HepG2 (cell line): ENCODE data around the gene ELP4. TPM values are rescaled to one million over a fixed set of nuclear protein-coding genes. Genes with fewer than 3 reads are reported as not detected.

Experiments used
- CCAR2 ChIP-seq: fragments of 200-400 bp; formaldehyde crosslinking; optimal IDR thresholded peaks from 2 replicates; pipeline ENCODE3; 2018; ENCODE audit warnings: low read depth, mild to moderate bottlenecking, low read length, moderate library complexity
- CEBPB ChIP-seq: IDR thresholded peaks from 2 replicates; pipeline ENCODE4 v1.6.1; 2011; ENCODE audit warnings: low read depth, low read length, improper control_type of control experiment, borderline replicate concordance
- CREB1 ChIP-seq, 2 experiments: fragments of 450-650 bp in 1 of 2; IDR thresholded peaks; 2 replicates each; pipeline ENCODE4 v1.6.1; 2016 to 2017; ENCODE audit warnings: control low read depth in 1 of 2, mild to moderate bottlenecking in 1 of 2, missing compliant biosample characterization in 1 of 2, missing genetic modification characterization in 1 of 2
- MIXL1 ChIP-seq: IDR thresholded peaks from 2 replicates; pipeline ENCODE4 v1.6.1; 2016
- NFATC3 ChIP-seq: sonication (generic); formaldehyde crosslinking; IDR thresholded peaks from 2 replicates; pipeline ENCODE4 v1.5.1; 2020; ENCODE audit warnings: mild to moderate bottlenecking, missing genetic modification reagents
- PAF1 ChIP-seq: IDR thresholded peaks from 2 replicates; pipeline ENCODE4 v1.6.1; 2016; ENCODE audit warnings: missing genetic modification reagents, missing compliant biosample characterization
- PCBP1 ChIP-seq: fragments of 200-400 bp; formaldehyde crosslinking; IDR thresholded peaks from 2 replicates; pipeline ENCODE4 v1.6.1; 2017; ENCODE audit warnings: mild to moderate bottlenecking, low read depth, low read length, borderline replicate concordance
- TBX3 ChIP-seq: fragments of 450-650 bp; IDR thresholded peaks from 2 replicates; pipeline ENCODE4 v1.6.1; 2017; ENCODE audit warnings: antibody characterized with exemption, mild to moderate bottlenecking, inconsistent platforms, borderline replicate concordance
- THAP11 ChIP-seq: IDR thresholded peaks from 2 replicates; pipeline ENCODE4 v1.6.1; 2016; ENCODE audit warnings: missing biosample characterization, missing genetic modification reagents
- ZNF143 ChIP-seq: sonication (generic); formaldehyde crosslinking; IDR thresholded peaks from 2 replicates; pipeline ENCODE4 v1.4.0; 2020; ENCODE audit warnings: missing genetic modification reagents
- ZNF530 ChIP-seq: sonication (generic); formaldehyde crosslinking; IDR thresholded peaks from 2 replicates; pipeline ENCODE4 v1.5.0; 2020; ENCODE audit warnings: low read depth, mild to moderate bottlenecking, missing genetic modification reagents
- ZNF572 ChIP-seq: sonication (generic); formaldehyde crosslinking; IDR thresholded peaks from 2 replicates; pipeline ENCODE4 v1.5.1; 2020; ENCODE audit warnings: mild to moderate bottlenecking, missing genetic modification reagents
- ZNF713 ChIP-seq: sonication (generic); formaldehyde crosslinking; IDR thresholded peaks from 2 replicates; pipeline ENCODE4 v1.4.0; 2020; ENCODE audit warnings: mild to moderate bottlenecking, missing genetic modification reagents
- ZNF879 ChIP-seq: sonication (generic); formaldehyde crosslinking; IDR thresholded peaks from 2 replicates; pipeline ENCODE4 v1.8.1; 2023; ENCODE audit warnings: missing genetic modification reagents
- polyA plus RNA-seq, 8 experiments: library from polyadenylated mRNA; depleted of rRNA in 3 of 8; stranded (reverse) in 7 of 8; unstranded in 1 of 8; fragments of >200 nt; fragmentation: Illumina TruSeq in 4 of 8; extraction: Trizol in 4 of 8; gene quantifications; 2 replicates each; pipeline versions ENCODE4 v1.2.1 to v1.2.3, GENCODE V29; 2011 to 2016; ENCODE audit warnings: low read depth in 4 of 8, missing spikeins in 1 of 8, mixed read lengths in 1 of 8; ENCODE audit not compliant: insufficient read depth in 1 of 8
- total RNA-seq, 5 experiments: library from RNA; depleted of rRNA; stranded (reverse); fragments of >200 nt; fragmentation: Illumina TruSeq; extraction: Trizol; gene quantifications; 2 replicates each; pipeline ENCODE4 v1.2.3, GENCODE V29; 2016; ENCODE audit warnings: low read depth in 1 of 5
- TF ChIP-seq, protein P1 (sequence below): IDR thresholded peaks from 2 replicates; pipeline ENCODE4 v1.6.1; 2016; ENCODE audit warnings: missing genetic modification reagents, missing compliant biosample characterization
- TF ChIP-seq, protein P2 (sequence below): sonication (generic); formaldehyde crosslinking; IDR thresholded peaks from 2 replicates; pipeline ENCODE4 v1.5.0; 2020; ENCODE audit warnings: missing genetic modification reagents, mild to moderate bottlenecking, borderline replicate concordance
- TF ChIP-seq, protein P3 (sequence below): sonication (generic); formaldehyde crosslinking; IDR thresholded peaks from 2 replicates; pipeline ENCODE4 v1.4.0; 2020; ENCODE audit warnings: missing genetic modification reagents
- TF ChIP-seq, protein P4 (sequence below): IDR thresholded peaks from 2 replicates; pipeline ENCODE4 v1.6.1; 2012; ENCODE audit warnings: inconsistent platforms
- TF ChIP-seq, protein P5 (sequence below): sonication (generic); formaldehyde crosslinking; IDR thresholded peaks from 2 replicates; pipeline ENCODE4 v1.4.0; 2020; ENCODE audit warnings: mild to moderate bottlenecking, missing genetic modification reagents
- TF ChIP-seq, protein P6 (sequence below): sonication (generic); formaldehyde crosslinking; IDR thresholded peaks from 2 replicates; pipeline ENCODE4 v1.5.0; 2020; ENCODE audit warnings: missing genetic modification reagents

ELP4 gene
- total and polyA plus RNA-seq, 2 of the 13 experiments (the other 11 are each of a cell fraction or from before 2014, with no cell fraction given): 12.8 to 19.1 TPM

DNA sequence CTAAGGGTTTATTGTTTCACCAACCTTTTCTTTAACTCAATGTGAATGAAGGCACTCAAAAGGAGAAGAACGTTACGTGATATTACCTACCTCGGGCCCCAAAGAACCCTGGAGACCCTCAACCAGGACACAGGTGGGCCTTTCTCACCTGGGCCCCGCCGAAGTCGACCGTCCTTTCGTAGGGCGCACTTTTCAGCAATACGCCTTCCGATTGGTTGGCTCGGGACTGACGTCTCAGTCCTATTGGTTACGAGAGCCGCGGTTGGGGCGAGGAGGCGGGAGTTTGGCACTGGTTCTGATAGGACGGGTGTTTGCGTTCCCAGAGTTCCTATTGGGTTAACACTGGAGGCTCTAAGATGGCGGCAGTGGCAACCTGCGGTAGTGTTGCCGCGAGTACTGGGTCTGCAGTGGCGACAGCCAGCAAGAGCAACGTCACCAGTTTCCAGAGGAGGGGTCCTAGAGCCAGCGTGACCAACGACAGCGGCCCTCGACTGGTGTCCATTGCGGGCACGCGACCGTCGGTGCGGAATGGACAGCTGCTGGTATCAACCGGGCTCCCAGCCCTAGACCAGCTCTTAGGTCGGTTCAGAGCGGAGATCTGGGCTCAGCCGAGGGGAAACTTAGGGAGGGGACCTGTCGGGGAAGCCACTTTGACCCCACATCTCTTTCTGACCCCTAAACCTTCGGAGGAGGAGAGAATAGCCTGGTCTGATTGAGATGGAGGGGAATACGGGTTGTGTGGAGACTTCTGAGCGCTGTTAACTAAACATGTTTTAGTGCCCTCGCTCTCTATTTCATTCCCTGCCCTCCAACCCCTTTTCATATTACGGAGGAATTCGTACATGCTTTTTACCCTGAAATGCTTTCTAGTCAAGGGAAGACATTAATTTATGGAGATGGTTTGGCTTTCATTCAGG is at the start of gene ELP4, which contains the start of gene IMMP1L (continued):
- TF ChIP-seq CREB1 (IDR thresholded peaks at IDR 0.05) (peak; percentile 86), CREB1 (CRISPR knock-in tag; IDR thresholded peaks at IDR 0.05) (peak; percentile 94), PAF1 (CRISPR knock-in tag) (no peak), NFATC3 (0 out of 2 replicates have a peak, but pooled peaks have one; percentile 36), ZNF572 (peak; percentile 61), CEBPB (no peak), ZNF530 (CRISPR knock-in tag) (no peak), TBX3 (peak; percentile 23; the same call in 1 of the 2 replicates), ZNF143 (CRISPR knock-in tag) (peak; percentile 71), ZNF713 (CRISPR knock-in tag) (no peak), ZNF879 (peak; percentile 88; the same call in 1 of the 2 replicates), CCAR2 (no peak), MIXL1 (CRISPR knock-in tag) (0 out of 2 replicates have a peak, but pooled peaks have one; percentile 16), PCBP1 (0 out of 2 replicates have a peak, but pooled peaks have one; percentile 70), THAP11 (peak; percentile 85)
- TF ChIP-seq, protein P1, sequence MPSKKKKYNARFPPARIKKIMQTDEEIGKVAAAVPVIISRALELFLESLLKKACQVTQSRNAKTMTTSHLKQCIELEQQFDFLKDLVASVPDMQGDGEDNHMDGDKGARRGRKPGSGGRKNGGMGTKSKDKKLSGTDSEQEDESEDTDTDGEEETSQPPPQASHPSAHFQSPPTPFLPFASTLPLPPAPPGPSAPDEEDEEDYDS: peak; percentile 87
- TF ChIP-seq, protein P2, sequence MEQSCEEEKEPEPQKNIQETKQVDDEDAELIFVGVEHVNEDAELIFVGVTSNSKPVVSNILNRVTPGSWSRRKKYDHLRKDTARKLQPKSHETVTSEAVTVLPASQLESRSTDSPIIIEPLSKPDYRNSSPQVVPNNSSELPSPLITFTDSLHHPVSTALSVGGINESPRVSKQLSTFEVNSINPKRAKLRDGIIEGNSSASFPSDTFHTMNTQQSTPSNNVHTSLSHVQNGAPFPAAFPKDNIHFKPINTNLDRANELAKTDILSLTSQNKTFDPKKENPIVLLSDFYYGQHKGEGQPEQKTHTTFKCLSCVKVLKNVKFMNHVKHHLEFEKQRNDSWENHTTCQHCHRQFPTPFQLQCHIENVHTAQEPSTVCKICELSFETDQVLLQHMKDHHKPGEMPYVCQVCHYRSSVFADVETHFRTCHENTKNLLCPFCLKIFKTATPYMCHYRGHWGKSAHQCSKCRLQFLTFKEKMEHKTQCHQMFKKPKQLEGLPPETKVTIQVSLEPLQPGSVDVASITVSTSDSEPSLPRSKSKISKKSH (CRISPR knock-in tag): 0 out of 2 replicates have a peak, but pooled peaks have one; percentile 21
- TF ChIP-seq, protein P3, sequence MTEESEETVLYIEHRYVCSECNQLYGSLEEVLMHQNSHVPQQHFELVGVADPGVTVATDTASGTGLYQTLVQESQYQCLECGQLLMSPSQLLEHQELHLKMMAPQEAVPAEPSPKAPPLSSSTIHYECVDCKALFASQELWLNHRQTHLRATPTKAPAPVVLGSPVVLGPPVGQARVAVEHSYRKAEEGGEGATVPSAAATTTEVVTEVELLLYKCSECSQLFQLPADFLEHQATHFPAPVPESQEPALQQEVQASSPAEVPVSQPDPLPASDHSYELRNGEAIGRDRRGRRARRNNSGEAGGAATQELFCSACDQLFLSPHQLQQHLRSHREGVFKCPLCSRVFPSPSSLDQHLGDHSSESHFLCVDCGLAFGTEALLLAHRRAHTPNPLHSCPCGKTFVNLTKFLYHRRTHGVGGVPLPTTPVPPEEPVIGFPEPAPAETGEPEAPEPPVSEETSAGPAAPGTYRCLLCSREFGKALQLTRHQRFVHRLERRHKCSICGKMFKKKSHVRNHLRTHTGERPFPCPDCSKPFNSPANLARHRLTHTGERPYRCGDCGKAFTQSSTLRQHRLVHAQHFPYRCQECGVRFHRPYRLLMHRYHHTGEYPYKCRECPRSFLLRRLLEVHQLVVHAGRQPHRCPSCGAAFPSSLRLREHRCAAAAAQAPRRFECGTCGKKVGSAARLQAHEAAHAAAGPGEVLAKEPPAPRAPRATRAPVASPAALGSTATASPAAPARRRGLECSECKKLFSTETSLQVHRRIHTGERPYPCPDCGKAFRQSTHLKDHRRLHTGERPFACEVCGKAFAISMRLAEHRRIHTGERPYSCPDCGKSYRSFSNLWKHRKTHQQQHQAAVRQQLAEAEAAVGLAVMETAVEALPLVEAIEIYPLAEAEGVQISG (CRISPR knock-in tag): peak; percentile 67
- TF ChIP-seq, protein P4, sequence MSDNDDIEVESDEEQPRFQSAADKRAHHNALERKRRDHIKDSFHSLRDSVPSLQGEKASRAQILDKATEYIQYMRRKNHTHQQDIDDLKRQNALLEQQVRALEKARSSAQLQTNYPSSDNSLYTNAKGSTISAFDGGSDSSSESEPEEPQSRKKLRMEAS: peak; percentile 92
- TF ChIP-seq, protein P5, sequence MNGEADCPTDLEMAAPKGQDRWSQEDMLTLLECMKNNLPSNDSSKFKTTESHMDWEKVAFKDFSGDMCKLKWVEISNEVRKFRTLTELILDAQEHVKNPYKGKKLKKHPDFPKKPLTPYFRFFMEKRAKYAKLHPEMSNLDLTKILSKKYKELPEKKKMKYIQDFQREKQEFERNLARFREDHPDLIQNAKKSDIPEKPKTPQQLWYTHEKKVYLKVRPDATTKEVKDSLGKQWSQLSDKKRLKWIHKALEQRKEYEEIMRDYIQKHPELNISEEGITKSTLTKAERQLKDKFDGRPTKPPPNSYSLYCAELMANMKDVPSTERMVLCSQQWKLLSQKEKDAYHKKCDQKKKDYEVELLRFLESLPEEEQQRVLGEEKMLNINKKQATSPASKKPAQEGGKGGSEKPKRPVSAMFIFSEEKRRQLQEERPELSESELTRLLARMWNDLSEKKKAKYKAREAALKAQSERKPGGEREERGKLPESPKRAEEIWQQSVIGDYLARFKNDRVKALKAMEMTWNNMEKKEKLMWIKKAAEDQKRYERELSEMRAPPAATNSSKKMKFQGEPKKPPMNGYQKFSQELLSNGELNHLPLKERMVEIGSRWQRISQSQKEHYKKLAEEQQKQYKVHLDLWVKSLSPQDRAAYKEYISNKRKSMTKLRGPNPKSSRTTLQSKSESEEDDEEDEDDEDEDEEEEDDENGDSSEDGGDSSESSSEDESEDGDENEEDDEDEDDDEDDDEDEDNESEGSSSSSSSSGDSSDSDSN (CRISPR knock-in tag): peak; percentile 87
- TF ChIP-seq, protein P6, sequence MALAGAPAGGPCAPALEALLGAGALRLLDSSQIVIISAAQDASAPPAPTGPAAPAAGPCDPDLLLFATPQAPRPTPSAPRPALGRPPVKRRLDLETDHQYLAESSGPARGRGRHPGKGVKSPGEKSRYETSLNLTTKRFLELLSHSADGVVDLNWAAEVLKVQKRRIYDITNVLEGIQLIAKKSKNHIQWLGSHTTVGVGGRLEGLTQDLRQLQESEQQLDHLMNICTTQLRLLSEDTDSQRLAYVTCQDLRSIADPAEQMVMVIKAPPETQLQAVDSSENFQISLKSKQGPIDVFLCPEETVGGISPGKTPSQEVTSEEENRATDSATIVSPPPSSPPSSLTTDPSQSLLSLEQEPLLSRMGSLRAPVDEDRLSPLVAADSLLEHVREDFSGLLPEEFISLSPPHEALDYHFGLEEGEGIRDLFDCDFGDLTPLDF: peak; percentile 48; the same call in 1 of the 2 replicates
